ENCODE data around the gene FUT6.

GRCh38 chr19:5864013-5864720, 24.7 kb upstream of the FUT6 start:
- no peak for TF ChIP-seq CTCF (conservative IDR thresholded peaks at IDR 0.05; ENCODE audit: low read length)
- no peak for TF ChIP-seq EZH2phosphoT487 (IDR thresholded peaks at IDR 0.05; ENCODE audit: borderline replicate concordance, low read depth, low read length)
